C1 segment of cervical spinal cord (tissue), 14 donors: Measurements from ENCODE around the gene ZSCAN21.

Experiments used
- DNase-seq, 14 donors: peaks; one replicate each; lab custom pipeline; 2025; lab: John Stamatoyannopoulos, UW

The ZSCAN21 gene

GRCh38 chr7:100027197-100027596 lies 22.4 kb upstream of the ZSCAN21 start:
- DNase-seq = no peak

GRCh38 chr7:100029596-100029995 lies 20.0 kb upstream of the ZSCAN21 start:
- no peak for DNase-seq

- DNase-seq = no peak
Measured at GRCh38 chr7:100033526-100033925, 16.0 kb upstream of the ZSCAN21 start.

- DNase-seq = no peak
Measured at GRCh38 chr7:100034871-100035510, 14.6 kb upstream of the ZSCAN21 start.

GRCh38 chr7:100035876-100036275 lies 13.7 kb upstream of the ZSCAN21 start:
- DNase-seq = no peak

- DNase-seq = no peak
Measured at GRCh38 chr7:100038326-100038725, 11.2 kb upstream of the ZSCAN21 start.

GRCh38 chr7:100040575-100040974 lies 9.0 kb upstream of the ZSCAN21 start:
- DNase-seq = no peak

- no peak for DNase-seq
Measured at GRCh38 chr7:100044718-100045117, 4.9 kb upstream of the ZSCAN21 start.

GRCh38 chr7:100048680-100049079 lies 894 bp upstream of the ZSCAN21 start:
- DNase-seq = no peak

GRCh38 chr7:100051611-100052010 lies 2.0 kb downstream of the ZSCAN21 start:
- DNase-seq = no peak

- DNase-seq = peak in 13 of 14 donors; percentile 1 to 54 (median 29)
Measured at GRCh38 chr7:100053215-100053614, 3.6 kb downstream of the ZSCAN21 start.

- no peak for DNase-seq
Measured at GRCh38 chr7:100057006-100057405, 7.4 kb downstream of the ZSCAN21 start.

- no peak for DNase-seq
Measured at GRCh38 chr7:100059251-100059739, 9.7 kb downstream of the ZSCAN21 start.

GRCh38 chr7:100061518-100062193 lies 12.1 kb downstream of the ZSCAN21 start:
- DNase-seq = no peak

- no peak for DNase-seq
Measured at GRCh38 chr7:100063376-100063775, 13.8 kb downstream of the ZSCAN21 start.

- no peak for DNase-seq
Measured at GRCh38 chr7:100064162-100064561, 14.6 kb downstream of the ZSCAN21 start.

GRCh38 chr7:100065452-100066186 lies 16.0 kb downstream of the ZSCAN21 start:
- DNase-seq = no peak

GRCh38 chr7:100066953-100067352 lies 17.4 kb downstream of the ZSCAN21 start:
- DNase-seq = peak in 1 of 14 donors; percentile 3

- DNase-seq = no peak
Measured at GRCh38 chr7:100069991-100070390, 20.4 kb downstream of the ZSCAN21 start.

GRCh38 chr7:100071018-100071723 lies 21.6 kb downstream of the ZSCAN21 start:
- DNase-seq = no peak

GRCh38 chr7:100072462-100072861 lies 22.9 kb downstream of the ZSCAN21 start:
- DNase-seq = no peak

- DNase-seq = no peak
Measured at GRCh38 chr7:100074841-100075240, 25.3 kb downstream of the ZSCAN21 start.
